Lower lobe of right lung (tissue), 2 donors: ENCODE data around the gene AKR7A3. TPM values are rescaled to one million over a fixed set of nuclear protein-coding genes. Genes with fewer than 3 reads are reported as not detected.
"Not testable (repeated sequence)": the region's sequence is repeated elsewhere in the genome, so short reads cannot be mapped to it uniquely, and the experiment has no call there.

ENCODE experiments used
- ATAC-seq, 2 donors: fragments of 200-7000 bp; cut with Tn5 transposase; one replicate each; pipeline ENCODE4 v1.9.1; 2020 to 2022; ENCODE audit warnings: mild to moderate bottlenecking in 2 of 2, moderate library complexity in 2 of 2
- DNase-seq: peaks from one replicate; pipeline ENCODE4 v3.0.0-alpha.2; 2020
- H3K27ac ChIP-seq: fragments of 200-600 bp; one replicate; pipeline ENCODE4 v1.8.0; 2022
- H3K27me3 ChIP-seq: fragments of 200-600 bp; one replicate; pipeline ENCODE4 v1.8.0; 2022; ENCODE audit warnings: low read depth
- H3K36me3 ChIP-seq: fragments of 200-600 bp; one replicate; pipeline ENCODE4 v1.8.0; 2022; ENCODE audit warnings: mild to moderate bottlenecking
- H3K4me1 ChIP-seq: fragments of 200-600 bp; one replicate; pipeline ENCODE4 v1.8.0; 2022
- H3K4me3 ChIP-seq: fragments of 200-600 bp; one replicate; pipeline ENCODE4 v1.8.0; 2022; ENCODE audit warnings: mild to moderate bottlenecking
- H3K9me3 ChIP-seq: fragments of 200-600 bp; one replicate; pipeline ENCODE4 v1.8.0; 2022
- intact Hi-C: fragments of 100-400 bp; cut with DNase I; formaldehyde crosslinking; loops from one replicate; pipeline ENCODE4 v1.11.0; 2022
- long read RNA-seq: library from polyadenylated mRNA; unstranded; transcript quantifications from one replicate; pipeline ENCODE4 v2.0.0, GENCODE V29; 2021
- total RNA-seq: library from RNA; stranded (reverse); fragmentation: NEBNext Ultra II Directional; extraction: Animal tissue kit (Norgen Biotek cat#: 25700); gene quantifications from one replicate; pipeline ENCODE4 v1.2.1, GENCODE V29; 2021
- TF ChIP-seq, protein P1 (sequence below): fragments of 200-600 bp; IDR thresholded peaks from one replicate; pipeline ENCODE4 v1.8.0; 2022; ENCODE audit warnings: antibody characterized with exemption, mild to moderate bottlenecking
- donor health status: DM: no; HTN: yes; CAD: no; lungs with severe emphysema.

Gene AKR7A3
- total RNA-seq: 0.30 TPM
- long read RNA-seq: 0 reads

DNA sequence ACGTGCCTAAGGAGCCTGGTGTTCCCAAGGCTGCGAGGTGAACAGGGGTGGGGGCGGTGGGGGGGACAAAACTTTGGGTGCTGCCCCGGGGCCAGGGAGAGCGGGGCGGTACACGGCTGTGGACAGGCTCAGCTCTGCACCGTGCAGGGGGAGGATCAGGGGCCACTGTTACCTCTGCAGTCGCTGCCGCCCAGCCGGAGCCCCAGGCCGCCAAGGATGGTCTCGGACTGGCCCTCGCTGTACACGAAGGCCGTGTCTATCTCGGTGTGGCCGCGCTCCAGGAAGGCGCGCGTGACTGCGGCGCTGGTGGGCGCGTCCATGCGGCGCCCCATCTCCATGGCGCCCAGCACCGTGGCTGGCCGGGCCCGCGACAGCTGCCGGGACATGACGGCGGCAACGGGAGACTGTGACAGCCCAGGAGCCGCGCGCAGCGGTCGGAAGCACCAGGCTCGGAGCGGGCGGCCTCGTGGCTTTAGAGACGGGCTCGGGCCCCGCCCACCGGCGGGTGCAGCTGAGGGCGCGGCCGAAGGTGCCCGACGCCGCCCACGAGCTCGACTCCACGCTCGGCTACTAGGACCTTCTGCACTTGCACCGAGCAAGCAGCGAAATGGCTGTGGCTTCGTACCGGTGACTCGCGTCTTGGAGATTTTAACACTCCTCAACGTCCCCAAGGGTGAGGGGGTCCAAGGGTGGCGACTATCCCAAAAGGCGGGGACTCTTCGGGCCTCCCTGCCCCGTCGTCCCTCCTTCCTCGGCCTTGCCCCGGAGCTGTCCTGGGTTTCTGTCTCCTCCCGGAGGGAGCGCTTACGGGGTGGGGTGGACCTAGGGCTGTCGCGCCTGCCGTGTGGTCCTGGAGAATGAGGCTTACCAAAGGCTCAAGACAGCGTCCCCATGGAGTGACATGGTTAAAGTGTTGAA is at the start of gene AKR7A3:
AKR7A3 (minus strand) TSS at position 447 of the 918 bp plus-strand sequence; CDS start at position 386, 61 bp downstream.
- H3K4me3 ChIP-seq: peak within 1 kb of the TSS; percentile 60
- H3K36me3 ChIP-seq, intact Hi-C loops, H3K27me3 ChIP-seq, H3K9me3 ChIP-seq, H3K27ac ChIP-seq, H3K4me1 ChIP-seq: not testable (repeated sequence)
- peak; percentile 80 for DNase-seq
- peak; percentile 93 to 97 for ATAC-seq

DNA sequence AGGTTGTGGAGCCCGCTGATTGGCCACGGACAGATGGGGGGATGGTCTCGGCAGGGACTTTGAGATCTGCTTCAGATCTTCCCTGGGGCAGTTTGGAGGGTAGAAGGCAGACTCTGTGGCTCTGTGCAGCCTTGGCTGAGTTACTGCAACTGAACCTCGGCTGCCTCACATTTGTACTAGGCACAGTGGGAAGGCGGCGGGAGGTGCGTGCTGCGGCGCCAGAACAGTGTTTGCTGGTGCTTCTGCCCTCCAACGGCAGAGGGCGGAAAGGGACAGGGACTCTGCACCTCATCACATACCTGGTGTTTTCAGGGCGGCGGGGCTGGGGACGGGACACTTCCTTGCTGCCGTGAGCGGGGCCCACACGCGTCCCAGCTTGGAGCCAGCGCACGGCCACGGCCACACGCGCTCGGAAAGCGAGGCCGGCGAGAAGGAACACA is 49.8 kb upstream of the AKR7A3 start:
- ATAC-seq (no peak), DNase-seq (no peak)
- H3K4me1 ChIP-seq: no peaks in the 10 kb centered on the region
- no peaks in the 10 kb centered on the region for H3K27me3 ChIP-seq
- no peaks in the 10 kb centered on the region for H3K9me3 ChIP-seq
- TF ChIP-seq, protein P1, sequence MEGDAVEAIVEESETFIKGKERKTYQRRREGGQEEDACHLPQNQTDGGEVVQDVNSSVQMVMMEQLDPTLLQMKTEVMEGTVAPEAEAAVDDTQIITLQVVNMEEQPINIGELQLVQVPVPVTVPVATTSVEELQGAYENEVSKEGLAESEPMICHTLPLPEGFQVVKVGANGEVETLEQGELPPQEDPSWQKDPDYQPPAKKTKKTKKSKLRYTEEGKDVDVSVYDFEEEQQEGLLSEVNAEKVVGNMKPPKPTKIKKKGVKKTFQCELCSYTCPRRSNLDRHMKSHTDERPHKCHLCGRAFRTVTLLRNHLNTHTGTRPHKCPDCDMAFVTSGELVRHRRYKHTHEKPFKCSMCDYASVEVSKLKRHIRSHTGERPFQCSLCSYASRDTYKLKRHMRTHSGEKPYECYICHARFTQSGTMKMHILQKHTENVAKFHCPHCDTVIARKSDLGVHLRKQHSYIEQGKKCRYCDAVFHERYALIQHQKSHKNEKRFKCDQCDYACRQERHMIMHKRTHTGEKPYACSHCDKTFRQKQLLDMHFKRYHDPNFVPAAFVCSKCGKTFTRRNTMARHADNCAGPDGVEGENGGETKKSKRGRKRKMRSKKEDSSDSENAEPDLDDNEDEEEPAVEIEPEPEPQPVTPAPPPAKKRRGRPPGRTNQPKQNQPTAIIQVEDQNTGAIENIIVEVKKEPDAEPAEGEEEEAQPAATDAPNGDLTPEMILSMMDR: no peak
- H3K36me3 ChIP-seq: peaks cover 49% of the 10 kb centered on the region
- H3K4me3 ChIP-seq: no peak overlapping the region
- no peak overlapping the region for H3K27ac ChIP-seq
- intact Hi-C loops: no loop called here

DNA sequence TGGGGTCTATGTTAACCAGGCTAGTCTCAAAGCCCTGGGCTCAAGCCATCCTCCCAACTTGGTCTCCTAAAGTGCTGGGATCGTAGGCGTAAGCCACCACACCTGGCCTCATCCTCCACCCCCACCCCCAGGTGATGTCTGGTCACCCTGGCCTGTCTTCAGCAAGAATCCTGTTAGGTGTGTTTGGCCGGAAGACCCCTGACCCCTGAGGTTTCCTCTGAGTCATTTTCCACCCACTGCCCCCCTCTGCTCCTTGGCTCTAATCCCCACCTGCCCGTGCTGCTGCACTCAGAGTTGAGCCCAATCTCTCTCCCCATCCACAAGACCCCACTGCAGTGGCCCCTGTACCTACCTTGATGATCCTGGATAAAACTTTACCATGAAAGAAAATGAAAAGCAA is 48.7 kb upstream of the AKR7A3 start:
- no peak overlapping the region for H3K27ac ChIP-seq
- no peaks in the 10 kb centered on the region for H3K9me3 ChIP-seq
- TF ChIP-seq, protein P1: no peak
- no peak overlapping the region for H3K4me3 ChIP-seq
- H3K4me1 ChIP-seq: no peaks in the 10 kb centered on the region
- H3K27me3 ChIP-seq: no peaks in the 10 kb centered on the region
- DNase-seq (no peak), ATAC-seq (no peak)
- H3K36me3 ChIP-seq: peaks cover 39% of the 10 kb centered on the region
- intact Hi-C loops: no loop called here

DNA sequence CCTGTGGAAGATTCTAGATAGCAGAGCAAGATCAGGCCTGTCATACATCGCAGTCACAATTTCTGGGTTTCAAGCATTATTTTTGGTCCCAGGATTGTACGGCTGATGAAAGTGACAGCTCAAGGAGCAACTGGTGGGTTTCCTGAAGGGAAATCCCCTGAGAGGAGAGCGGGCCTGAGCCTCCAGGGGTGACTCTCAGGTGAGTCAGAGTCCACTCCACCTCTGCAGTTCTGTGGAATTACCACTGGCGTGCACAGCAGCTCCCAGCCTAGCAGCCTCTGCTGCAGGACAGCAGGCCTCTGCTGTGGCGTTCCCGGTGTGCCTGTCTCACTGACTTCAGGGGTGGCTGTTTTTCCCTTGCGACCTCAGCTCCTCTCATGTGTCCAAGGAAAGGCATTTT is 48.0 kb upstream of the AKR7A3 start:
- DNase-seq (no peak), ATAC-seq (peak in 1 of 2 donors; percentile 13)
- H3K4me3 ChIP-seq: no peak overlapping the region
- TF ChIP-seq, protein P1: no peak
- H3K27me3 ChIP-seq: no peaks in the 10 kb centered on the region
- H3K9me3 ChIP-seq: no peaks in the 10 kb centered on the region
- H3K27ac ChIP-seq: no peak overlapping the region
- intact Hi-C loops: no loop called here
- peaks cover 34% of the 10 kb centered on the region for H3K36me3 ChIP-seq
- H3K4me1 ChIP-seq: no peaks in the 10 kb centered on the region

DNA sequence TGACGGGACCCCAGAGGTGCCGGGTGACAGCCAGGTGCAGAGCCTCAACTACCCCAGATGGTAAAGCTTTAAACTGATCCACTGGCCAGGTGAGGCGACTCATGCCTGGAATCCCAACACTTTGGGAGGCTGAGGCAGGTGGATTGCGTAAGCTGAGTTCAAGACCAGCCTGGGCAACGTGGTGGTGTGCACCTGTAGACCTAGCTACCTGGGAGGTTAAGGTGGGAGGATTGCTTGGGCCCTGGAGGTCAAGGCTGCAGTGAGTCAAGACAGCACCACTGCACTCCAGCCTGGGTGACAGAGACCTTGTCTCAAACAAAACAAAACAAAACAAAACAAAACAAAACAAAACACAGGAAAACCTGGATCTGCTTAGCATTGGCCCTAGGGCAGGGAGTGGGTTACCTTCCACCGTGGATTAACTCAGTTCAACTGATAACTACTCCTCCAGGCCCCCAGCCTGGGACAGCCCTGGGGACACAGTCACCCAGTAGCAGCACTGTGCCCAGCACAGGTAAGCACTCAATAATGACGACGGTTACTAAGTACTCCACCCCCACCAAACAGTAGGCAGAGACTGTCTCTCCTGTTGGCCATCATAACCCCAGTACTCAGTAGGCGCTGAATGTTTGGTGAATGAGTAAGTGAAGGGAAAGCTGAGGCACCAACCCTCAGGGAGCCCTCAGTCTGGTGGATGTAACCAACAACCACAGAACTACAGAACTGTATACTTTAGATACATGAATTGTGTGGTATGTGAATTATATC is 45.2 kb upstream of the AKR7A3 start:
- H3K9me3 ChIP-seq: no peaks in the 10 kb centered on the region
- intact Hi-C loops: no loop called here
- no peak for ATAC-seq
- no peaks in the 10 kb centered on the region for H3K4me1 ChIP-seq
- no peak for DNase-seq
- no peak overlapping the region for H3K27ac ChIP-seq
- no peak overlapping the region for H3K4me3 ChIP-seq
- H3K36me3 ChIP-seq: peaks cover 32% of the 10 kb centered on the region
- no peaks in the 10 kb centered on the region for H3K27me3 ChIP-seq
- TF ChIP-seq, protein P1: no peak
